ENCODE results near the gene TNFSF4. TPM values are rescaled to one million over a fixed set of nuclear protein-coding genes. Genes with fewer than 3 reads are reported as not detected.

The TNFSF4 gene
- total and polyA plus RNA-seq, 7 donors = 0.04 to 0.28 (median 0.13) TPM

DNA sequence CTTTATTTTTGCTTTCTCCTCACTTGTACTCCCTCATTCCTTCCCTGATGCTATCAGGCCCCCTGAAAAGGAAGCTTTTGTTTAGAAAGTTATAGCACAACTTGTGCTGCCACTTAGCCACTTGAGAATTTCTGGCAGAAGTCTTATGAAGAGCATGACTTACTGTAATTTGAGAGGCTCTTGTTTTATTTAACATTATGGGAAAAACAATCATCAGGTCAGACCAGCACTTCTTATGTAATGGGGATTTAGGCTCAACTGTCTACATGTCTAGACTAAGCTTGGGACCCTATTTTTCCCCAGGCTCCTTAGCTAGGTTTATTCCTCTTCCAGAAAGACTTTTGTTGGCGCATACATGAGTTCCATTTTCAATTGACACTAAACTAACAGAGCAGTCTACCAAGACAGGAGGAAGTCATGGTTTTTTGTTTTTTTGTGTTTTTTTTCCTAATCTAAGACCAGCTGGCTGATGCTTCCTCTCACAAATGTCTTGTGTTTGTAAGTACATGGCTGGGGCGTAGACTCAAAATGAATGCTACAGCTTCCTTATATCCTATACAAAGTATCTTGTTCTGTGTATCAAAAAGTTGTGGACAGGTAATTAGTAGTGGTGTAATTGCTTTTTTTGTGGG lies 31.5 kb downstream of the TNFSF4 start:
- no peaks in the 10 kb centered on the region for H3K36me3 ChIP-seq (ENCODE audit: insufficient read depth in 1 of 2, low read depth in 1 of 2)
- intact Hi-C loops (cut with DNase I) = no loop called here
- no peak for DNase-seq
- 85 to 92% (median 86%) methylated on average over 2 of the region's 2 CpGs for WGBS, 3 donors
- ATAC-seq = no peak
- peaks cover 6% of the 10 kb centered on the region for H3K9me3 ChIP-seq
- H3K27me3 ChIP-seq (ENCODE audit: insufficient read depth in 3 of 3, low read length in 2 of 3) = no peaks in the 10 kb centered on the region
- H3K4me3 ChIP-seq = no peak overlapping the region
- H3K4me1 ChIP-seq = no peaks in the 10 kb centered on the region
- TF ChIP-seq, protein P1, sequence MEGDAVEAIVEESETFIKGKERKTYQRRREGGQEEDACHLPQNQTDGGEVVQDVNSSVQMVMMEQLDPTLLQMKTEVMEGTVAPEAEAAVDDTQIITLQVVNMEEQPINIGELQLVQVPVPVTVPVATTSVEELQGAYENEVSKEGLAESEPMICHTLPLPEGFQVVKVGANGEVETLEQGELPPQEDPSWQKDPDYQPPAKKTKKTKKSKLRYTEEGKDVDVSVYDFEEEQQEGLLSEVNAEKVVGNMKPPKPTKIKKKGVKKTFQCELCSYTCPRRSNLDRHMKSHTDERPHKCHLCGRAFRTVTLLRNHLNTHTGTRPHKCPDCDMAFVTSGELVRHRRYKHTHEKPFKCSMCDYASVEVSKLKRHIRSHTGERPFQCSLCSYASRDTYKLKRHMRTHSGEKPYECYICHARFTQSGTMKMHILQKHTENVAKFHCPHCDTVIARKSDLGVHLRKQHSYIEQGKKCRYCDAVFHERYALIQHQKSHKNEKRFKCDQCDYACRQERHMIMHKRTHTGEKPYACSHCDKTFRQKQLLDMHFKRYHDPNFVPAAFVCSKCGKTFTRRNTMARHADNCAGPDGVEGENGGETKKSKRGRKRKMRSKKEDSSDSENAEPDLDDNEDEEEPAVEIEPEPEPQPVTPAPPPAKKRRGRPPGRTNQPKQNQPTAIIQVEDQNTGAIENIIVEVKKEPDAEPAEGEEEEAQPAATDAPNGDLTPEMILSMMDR (IDR thresholded peaks at IDR 0.05) = no peak
- H3K27ac ChIP-seq = no peak overlapping the region

DNA sequence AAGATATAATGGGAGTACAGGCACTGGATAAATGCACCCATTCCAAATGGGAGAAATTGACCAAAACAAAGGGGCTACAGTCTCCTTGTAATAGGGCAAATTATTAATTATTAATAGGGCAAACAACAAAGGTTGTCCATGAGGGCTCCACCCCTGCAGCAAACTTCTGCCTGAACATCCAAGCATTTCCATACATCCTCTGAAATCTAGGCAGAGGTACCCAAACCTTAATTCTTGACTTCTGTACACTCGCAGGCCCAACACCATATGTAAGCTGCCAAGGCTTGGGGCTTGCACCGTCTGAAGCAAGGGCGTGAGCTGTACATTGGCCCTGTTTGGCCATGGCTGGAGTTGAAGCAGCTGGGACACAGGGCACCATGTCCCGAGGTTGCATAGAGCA lies 33.7 kb downstream of the TNFSF4 start:
- ATAC-seq (no peak), DNase-seq (no peak)
- H3K9me3 ChIP-seq = peaks cover 6% of the 10 kb centered on the region
- 84 to 87% (median 86%) methylated on average over 4 of the region's 4 CpGs for WGBS, 3 donors
- H3K4me1 ChIP-seq = no peaks in the 10 kb centered on the region
- H3K27ac ChIP-seq = no peak overlapping the region
- H3K27me3 ChIP-seq (ENCODE audit: insufficient read depth in 3 of 3, low read length in 2 of 3) = no peaks in the 10 kb centered on the region
- no peaks in the 10 kb centered on the region for H3K36me3 ChIP-seq (ENCODE audit: insufficient read depth in 1 of 2, low read depth in 1 of 2)
- intact Hi-C loops (cut with DNase I) = no loop called here
- TF ChIP-seq, protein P1 (IDR thresholded peaks at IDR 0.05) = no peak
- no peak overlapping the region for H3K4me3 ChIP-seq

DNA sequence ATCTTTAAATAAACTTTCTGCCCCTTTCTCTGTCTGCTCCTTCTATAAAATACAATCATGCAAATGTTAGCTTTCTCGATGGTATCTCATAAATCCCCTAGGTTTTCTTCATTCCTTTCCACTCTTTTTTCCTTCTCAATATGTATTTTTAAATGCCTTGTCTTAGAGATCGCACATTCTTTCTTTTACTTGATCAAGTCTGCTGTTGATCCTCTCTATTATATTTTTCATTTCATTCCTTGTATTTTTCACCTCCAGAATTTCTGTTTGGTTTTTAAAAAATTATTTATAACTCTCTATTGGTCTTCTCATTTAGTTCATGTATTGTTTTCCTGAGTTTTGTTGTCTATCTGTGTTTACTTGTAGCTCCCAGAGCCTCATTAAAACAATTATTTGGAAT lies 36.0 kb downstream of the TNFSF4 start:
- 79 to 82% (median 81%) methylated on average over 2 of the region's 2 CpGs for WGBS, 3 donors
- Histone ChIP-seq H3K36me3 (ENCODE audit: insufficient read depth in 1 of 2, low read depth in 1 of 2) (no peaks in the 10 kb centered on the region), H3K4me3 (no peak overlapping the region), H3K27me3 (ENCODE audit: insufficient read depth in 3 of 3, low read length in 2 of 3) (no peaks in the 10 kb centered on the region), H3K9me3 (peaks cover 6% of the 10 kb centered on the region), H3K4me1 (no peaks in the 10 kb centered on the region), H3K27ac (no peak overlapping the region)
- intact Hi-C loops (cut with DNase I) = no loop called here
- DNase-seq (no peak), ATAC-seq (no peak)
- TF ChIP-seq, protein P1 (IDR thresholded peaks at IDR 0.05) = no peak

DNA sequence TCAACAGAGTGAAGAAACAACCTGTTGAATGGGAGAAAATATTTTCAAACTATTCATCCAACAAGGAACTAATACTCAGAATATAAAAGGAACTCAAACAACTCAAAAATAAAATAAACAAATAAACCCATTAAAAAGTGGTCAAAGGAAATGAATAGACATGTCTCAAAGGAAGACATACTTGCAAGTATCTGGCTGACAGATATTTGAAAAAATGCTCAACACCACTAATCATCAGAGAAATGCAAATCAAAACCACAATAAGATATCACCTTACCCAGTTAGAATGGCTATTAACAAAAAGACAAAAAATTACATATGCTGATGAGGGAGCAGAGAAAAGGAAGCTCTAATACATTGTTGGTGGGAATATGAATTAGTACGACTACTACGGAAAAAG lies 38.2 kb downstream of the TNFSF4 start:
- TF ChIP-seq, protein P1 (IDR thresholded peaks at IDR 0.05) = no peak

DNA sequence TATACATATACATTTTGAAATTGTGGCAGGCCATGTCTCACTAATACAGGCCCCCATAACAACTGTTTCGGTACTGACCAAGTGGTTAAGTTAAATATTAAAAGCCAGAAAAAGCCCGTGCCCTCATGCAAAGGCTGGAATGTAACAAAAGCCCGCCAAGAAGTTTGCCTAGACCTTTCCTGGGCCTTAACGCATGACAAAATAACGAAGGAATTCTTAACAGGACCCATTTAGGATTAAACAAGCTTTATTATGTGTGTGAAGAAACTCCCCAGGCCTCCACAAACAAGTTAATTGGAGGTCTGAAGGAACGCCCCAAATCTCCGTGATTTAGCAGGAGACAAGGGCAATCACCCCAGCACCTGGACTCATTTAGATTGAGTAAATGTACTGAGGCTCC lies 42.4 kb downstream of the TNFSF4 start:
- intact Hi-C loops (cut with DNase I) = loop anchor here in 1 of 2 donors (10.0 kb wide), 1 partner anchor 1570 kb away; no protein-coding TSS in a partner anchor
- H3K9me3 ChIP-seq = no peaks in the 10 kb centered on the region
- TF ChIP-seq, protein P1 (IDR thresholded peaks at IDR 0.05) = no peak
- no peaks in the 10 kb centered on the region for H3K36me3 ChIP-seq (ENCODE audit: insufficient read depth in 1 of 2, low read depth in 1 of 2)
- no peak overlapping the region for H3K27ac ChIP-seq
- DNase-seq (no peak), ATAC-seq (no peak)
- 42 to 59% (median 55%) methylated on average over 7 of the region's 7 CpGs for WGBS, 3 donors
- H3K4me1 ChIP-seq = no peaks in the 10 kb centered on the region
- no peaks in the 10 kb centered on the region for H3K27me3 ChIP-seq (ENCODE audit: insufficient read depth in 3 of 3, low read length in 2 of 3)
- no peak overlapping the region for H3K4me3 ChIP-seq

More for the DNA sequence above, 38.2 kb downstream of the TNFSF4 start:
- H3K27ac ChIP-seq = no peak overlapping the region
- 95 to 97% (median 95%) methylated on average over 2 of the region's 2 CpGs for WGBS, 3 donors
- H3K9me3 ChIP-seq = peaks cover 6% of the 10 kb centered on the region
- no peak overlapping the region for H3K4me3 ChIP-seq
- ATAC-seq (no peak), DNase-seq (no peak)
- H3K27me3 ChIP-seq (ENCODE audit: insufficient read depth in 3 of 3, low read length in 2 of 3) = no peaks in the 10 kb centered on the region
- H3K4me1 ChIP-seq = no peaks in the 10 kb centered on the region
- H3K36me3 ChIP-seq (ENCODE audit: insufficient read depth in 1 of 2, low read depth in 1 of 2) = no peaks in the 10 kb centered on the region
- intact Hi-C loops (cut with DNase I) = loop anchor here in 1 of 2 donors (10.0 kb wide), 1 partner anchor 1566 kb away; no protein-coding TSS in a partner anchor

Data from psoas muscle (tissue), 8 donors.